LNCaP clone FGC (cell line): ENCODE results near the gene GRIP2.
A peak's percentile ranks its signal among the peaks of the same experiment; 100 is the strongest.

Source experiments
- DNase-seq: peaks from one replicate; pipeline ENCODE4 v3.0.0-alpha.2; 2011; ENCODE audit warnings: low read depth
- H3K4me3 ChIP-seq: 2 replicates; pipeline ENCODE4 v1.5.1; 2011; ENCODE audit warnings: mild to moderate bottlenecking, low read depth, low read length, control low read depth
- CTCF ChIP-seq: IDR thresholded peaks from 2 replicates; pipeline ENCODE4 v1.5.1; 2012; ENCODE audit warnings: mild to moderate bottlenecking; ENCODE audit not compliant: control insufficient read depth, insufficient read depth; ENCODE audit errors: extremely low read depth

The GRIP2 gene

GRCh38 chr3:14536837-14537589 is 3.1 kb downstream of the GRIP2 start:
- TF ChIP-seq CTCF: no peak
- no peak for DNase-seq
- no peak overlapping the region for H3K4me3 ChIP-seq

GRCh38 chr3:14536055-14536815 is 3.9 kb downstream of the GRIP2 start:
- DNase-seq: no peak
- H3K4me3 ChIP-seq: no peak overlapping the region
- no peak for TF ChIP-seq CTCF

GRCh38 chr3:14535616-14536015 is 4.5 kb downstream of the GRIP2 start:
- TF ChIP-seq CTCF: no peak
- no peak overlapping the region for H3K4me3 ChIP-seq
- no peak for DNase-seq

GRCh38 chr3:14534516-14535191 is 5.5 kb downstream of the GRIP2 start:
- no peak for TF ChIP-seq CTCF
- no peak for DNase-seq
- no peak overlapping the region for H3K4me3 ChIP-seq

GRCh38 chr3:14533457-14533958 is 6.6 kb downstream of the GRIP2 start:
- H3K4me3 ChIP-seq: no peak overlapping the region
- no peak for TF ChIP-seq CTCF

DNA sequence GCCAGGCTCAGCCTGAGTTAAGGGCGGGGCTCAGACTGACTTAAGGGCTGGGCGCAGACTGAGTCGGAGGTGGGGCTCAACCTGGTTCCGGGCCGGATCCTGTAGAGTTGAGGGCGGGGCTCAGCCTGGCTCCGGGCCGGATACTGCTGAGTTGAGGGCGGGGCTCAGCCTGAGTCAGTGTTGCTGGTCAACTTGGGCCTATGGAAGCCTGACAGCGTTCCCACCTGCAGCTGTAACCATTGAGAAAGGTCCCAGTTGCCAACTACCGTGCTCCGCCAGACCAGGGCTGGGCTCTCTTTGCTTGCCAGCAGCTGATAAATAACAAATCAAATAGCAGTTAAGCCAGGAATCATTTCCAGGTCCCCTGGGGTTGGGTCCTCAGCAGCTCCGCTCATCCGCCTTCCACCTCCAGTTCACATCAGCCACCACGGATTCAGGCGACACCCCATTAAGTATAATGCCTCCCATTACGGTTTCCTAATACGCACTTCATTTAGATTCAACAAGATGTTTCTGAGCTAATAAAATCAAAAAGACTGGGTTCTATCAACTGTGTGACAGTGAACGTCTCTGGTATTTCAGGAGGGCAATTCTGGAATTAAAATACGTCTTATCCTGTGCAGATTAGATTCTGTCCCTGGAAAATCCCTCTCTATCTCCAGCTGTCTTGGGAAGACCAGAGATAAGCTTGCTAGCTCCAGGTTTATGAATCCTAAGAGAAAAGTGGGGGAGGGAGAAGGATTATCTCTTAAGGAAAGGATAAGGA is 7.3 kb downstream of the GRIP2 start:
- no peak for TF ChIP-seq CTCF
- H3K4me3 ChIP-seq: no peak overlapping the region
- peak; percentile 45 for DNase-seq

More at GRCh38 chr3:14533457-14533958, 6.6 kb downstream of the GRIP2 start:
- DNase-seq: no peak
